ENCODE data around the gene ABCA7.
"Not testable (repeated sequence)": the region's sequence is repeated elsewhere in the genome, so short reads cannot be mapped to it uniquely, and the experiment has no call there.

ABCA7 gene

DNA sequence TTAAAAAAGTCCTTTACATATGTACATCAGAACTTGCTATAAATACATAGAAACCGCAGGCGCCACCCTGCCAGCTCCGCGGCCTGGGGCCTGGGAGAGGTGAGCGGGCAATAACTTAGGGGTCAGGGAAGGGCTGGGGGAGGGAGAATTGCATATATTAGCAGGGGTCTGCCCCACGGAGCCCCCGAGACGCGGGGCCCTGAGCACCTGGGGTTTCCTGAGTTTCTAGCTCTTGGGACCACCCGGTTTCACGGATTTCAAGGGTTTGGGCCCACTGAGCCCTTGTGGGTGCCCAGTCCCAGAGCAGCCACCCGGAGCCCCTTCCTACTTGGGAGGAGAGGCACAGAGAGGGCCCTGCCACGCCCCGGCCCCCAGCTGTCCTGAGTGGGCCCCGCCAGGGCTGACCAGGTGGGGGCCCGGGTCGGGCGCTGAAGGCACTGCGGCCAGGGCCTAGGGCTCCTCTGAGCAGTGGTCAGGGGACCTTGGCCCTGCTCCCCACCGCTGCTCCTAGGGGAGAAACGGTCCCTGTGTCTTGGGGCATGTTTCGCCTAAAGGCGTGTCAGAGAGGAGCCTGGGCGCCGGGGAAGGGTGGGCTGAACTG lies 67.9 kb downstream of the ABCA7 start:
- DNase-seq = no peak

- DNase-seq = no peak
Observed at GRCh38 chr19:1108291-1109031, 68.6 kb downstream of the ABCA7 start.

DNA sequence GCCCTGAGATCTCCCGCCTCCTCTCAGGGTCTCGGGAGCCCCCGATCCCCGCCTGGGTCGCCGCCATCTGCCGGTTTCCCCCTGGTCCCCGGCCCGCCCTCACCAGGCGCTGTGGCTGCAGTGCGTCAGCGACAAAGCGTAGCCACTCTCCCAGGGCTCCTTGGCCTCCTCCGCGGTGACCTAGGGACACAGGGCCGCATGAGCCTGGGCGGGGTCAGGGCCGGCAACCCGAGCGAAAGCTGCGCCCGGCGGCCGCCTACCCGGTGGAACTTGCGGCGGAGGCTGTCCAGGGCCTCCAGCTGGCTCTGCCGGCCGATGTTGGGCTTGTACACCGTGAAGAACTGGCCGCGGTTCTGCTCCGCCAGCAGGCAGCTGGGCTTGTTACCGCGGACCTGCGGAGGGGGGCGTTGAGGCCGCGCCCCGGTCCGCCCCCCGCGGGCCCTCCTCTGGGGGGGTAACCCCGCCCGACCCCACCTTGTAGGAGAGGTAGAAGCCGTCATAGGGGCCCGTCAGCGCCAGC lies 69.2 kb downstream of the ABCA7 start:
- no peak for DNase-seq

DNA sequence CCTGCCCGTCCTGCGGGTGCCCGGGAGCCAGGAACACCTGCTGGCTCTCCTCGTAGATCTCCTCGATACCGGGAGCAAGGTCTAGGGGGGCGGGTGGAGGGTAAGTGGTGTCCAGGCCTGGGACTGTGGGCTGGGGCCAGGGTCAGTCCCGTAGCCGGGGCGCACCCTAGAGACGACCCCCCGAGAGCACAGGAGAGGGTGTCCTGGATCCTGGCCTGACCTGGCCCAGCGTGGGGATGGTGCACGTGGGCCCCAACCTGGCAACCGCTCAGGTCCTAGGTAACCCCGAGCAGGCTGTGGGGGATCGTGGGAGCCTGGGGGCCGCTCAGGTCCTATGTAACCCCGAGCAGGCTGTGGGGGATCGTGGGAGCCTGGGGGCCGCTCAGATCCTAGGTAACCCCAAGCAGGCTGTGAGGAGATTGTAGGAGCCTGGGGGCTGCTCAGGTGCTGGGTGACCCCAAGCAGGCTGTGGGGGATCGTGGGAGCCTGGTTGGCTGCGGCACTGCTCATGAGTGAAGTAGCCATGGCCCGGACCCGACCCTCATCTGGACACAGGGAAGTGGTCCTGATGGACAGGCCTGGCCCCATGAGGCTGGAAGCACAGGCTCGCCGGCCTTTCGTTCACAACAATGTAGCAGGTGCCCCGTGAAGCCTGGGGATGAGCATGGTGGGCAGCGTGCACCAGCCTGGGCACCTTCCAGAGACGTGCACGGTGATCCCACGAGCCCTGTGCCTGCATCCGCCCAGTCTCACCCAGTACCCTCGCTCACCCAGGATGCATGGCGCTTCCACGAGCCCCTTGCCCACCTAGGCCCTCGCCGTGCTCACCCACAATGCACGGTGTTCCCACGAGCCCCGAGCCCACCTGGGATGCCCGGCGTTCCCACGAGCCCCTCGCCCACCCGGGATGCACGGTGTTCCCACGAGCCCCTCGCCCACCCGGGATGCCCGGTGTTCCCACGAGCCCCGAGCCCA lies 70.1 kb downstream of the ABCA7 start:
- DNase-seq = no peak

- DNase-seq = no peak
Observed at GRCh38 chr19:1110809-1111640, 71.1 kb downstream of the ABCA7 start.

DNA sequence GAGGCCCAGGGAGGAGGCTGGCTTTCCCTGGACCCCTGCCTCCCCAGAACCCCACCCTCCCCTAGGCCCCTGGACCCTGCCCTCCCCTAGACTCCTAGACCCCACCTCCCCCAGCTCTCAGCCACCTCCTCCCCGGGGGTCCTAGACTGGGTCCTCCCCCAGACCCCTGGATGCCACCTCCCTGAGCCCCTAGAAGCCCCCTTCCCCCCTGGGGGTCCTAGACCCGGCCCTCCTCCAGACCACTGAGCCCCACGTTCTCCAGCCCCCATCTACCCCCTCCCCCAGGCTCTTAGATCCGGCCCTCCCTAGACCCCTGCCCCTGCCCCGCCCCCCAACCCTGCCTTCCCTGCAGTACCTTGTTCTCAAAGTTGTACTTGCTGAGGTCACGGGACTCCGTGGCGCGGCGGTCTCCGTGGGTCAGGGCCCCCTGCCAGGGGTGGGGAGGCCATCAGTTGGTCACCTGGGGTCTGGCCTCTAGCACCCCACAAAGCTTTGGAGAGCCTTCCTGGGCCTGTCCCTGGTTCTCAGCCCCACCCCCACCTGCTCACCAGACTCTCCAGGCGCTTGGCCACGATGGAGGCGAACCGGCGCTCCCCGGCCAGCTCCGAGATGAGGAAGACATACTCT lies 71.8 kb downstream of the ABCA7 start:
- no peak for DNase-seq

GRCh38 chr19:1112268-1113029 lies 72.5 kb downstream of the ABCA7 start:
- no peak for DNase-seq

- peak; percentile 68 for DNase-seq
Observed at GRCh38 chr19:1113030-1113985, 73.4 kb downstream of the ABCA7 start.

GRCh38 chr19:1113986-1114483 lies 74.1 kb downstream of the ABCA7 start:
- DNase-seq = no peak

GRCh38 chr19:1114728-1115127 lies 74.8 kb downstream of the ABCA7 start:
- not testable (repeated sequence) for DNase-seq
